Liver (tissue), 3 donors: ENCODE data around the gene SPTLC3.

Experiments
- CTCF ChIP-seq: fragments of 150-350 bp; IDR thresholded peaks from 2 replicates; pipeline ENCODE4 v1.5.1; 2017; ENCODE audit warnings: improper control_type of control experiment, low read depth, low read length; ENCODE audit not compliant: missing input control
- EGR1 ChIP-seq, 2 donors: IDR thresholded peaks; 2 replicates each; pipeline ENCODE4 v1.6.1; 2016 to 2018; ENCODE audit warnings: antibody characterized with exemption in 2 of 2, low read depth in 2 of 2
- JUND ChIP-seq, 2 donors: IDR thresholded peaks; 2 replicates each; pipeline ENCODE4 v1.6.1; 2016; ENCODE audit warnings: antibody characterized with exemption in 2 of 2
- MAX ChIP-seq: IDR thresholded peaks from 2 replicates; pipeline ENCODE4 v1.6.1; 2016; ENCODE audit warnings: antibody characterized with exemption
- RAD21 ChIP-seq, 2 donors: IDR thresholded peaks; 2 replicates each; pipeline ENCODE4 v1.6.1; 2016; ENCODE audit warnings: antibody characterized with exemption in 2 of 2, mild to moderate bottlenecking in 2 of 2
- SP1 ChIP-seq: IDR thresholded peaks from 2 replicates; pipeline ENCODE4 v1.6.1; 2018; ENCODE audit warnings: antibody characterized with exemption, mild to moderate bottlenecking
- ZBTB33 ChIP-seq: IDR thresholded peaks from 2 replicates; pipeline ENCODE4 v1.6.1; 2016; ENCODE audit warnings: antibody characterized with exemption
- donor health status: healthy.
- donor health status: healthy.

- no peak for TF ChIP-seq CTCF
- no peak for TF ChIP-seq EGR1 (IDR thresholded peaks at IDR 0.05; ENCODE audit: low read depth in 2 of 2)
- no peak for TF ChIP-seq RAD21 (IDR thresholded peaks at IDR 0.05)
- no peak for TF ChIP-seq ZBTB33
- no peak for TF ChIP-seq MAX
- TF ChIP-seq JUND (IDR thresholded peaks at IDR 0.05), result no peak
- TF ChIP-seq SP1, result no peak
Observed at GRCh38 chr20:13166011-13166410, 157.2 kb downstream of the SPTLC3 start.
